Measurements from ENCODE around the gene FHIT. TPM values are rescaled to one million over a fixed set of nuclear protein-coding genes. Genes with fewer than 3 reads are reported as not detected.

The FHIT gene
- total RNA-seq, 1 donor = 2.2 TPM

GRCh38 chr3:60645801-60646200, 605.5 kb downstream of the FHIT start:
- no peak for TF ChIP-seq CTCF (IDR thresholded peaks at IDR 0.05; ENCODE audit: insufficient read depth, low read depth, low read length)
- no peak overlapping the region for H3K4me3 ChIP-seq (ENCODE audit: low read depth, low read length)
- peak; percentile 19 for DNase-seq (ENCODE audit: low read depth)

- TF ChIP-seq CTCF (IDR thresholded peaks at IDR 0.05; ENCODE audit: insufficient read depth, low read depth, low read length) = no peak
- no peak overlapping the region for H3K4me3 ChIP-seq (ENCODE audit: low read depth, low read length)
- DNase-seq (ENCODE audit: low read depth) = no peak
Measured at GRCh38 chr3:60643831-60644230, 607.4 kb downstream of the FHIT start.

- TF ChIP-seq CTCF (IDR thresholded peaks at IDR 0.05; ENCODE audit: insufficient read depth, low read depth, low read length) = no peak
- DNase-seq (ENCODE audit: low read depth) = no peak
- H3K4me3 ChIP-seq (ENCODE audit: low read depth, low read length) = no peak overlapping the region
Measured at GRCh38 chr3:60641354-60641753, 609.9 kb downstream of the FHIT start.

GRCh38 chr3:60636846-60637245, 614.4 kb downstream of the FHIT start:
- no peak for TF ChIP-seq CTCF (IDR thresholded peaks at IDR 0.05; ENCODE audit: insufficient read depth, low read depth, low read length)
- peak; percentile 3 for DNase-seq (ENCODE audit: low read depth)
- no peak overlapping the region for H3K4me3 ChIP-seq (ENCODE audit: low read depth, low read length)

- no peak for TF ChIP-seq CTCF (IDR thresholded peaks at IDR 0.05; ENCODE audit: insufficient read depth, low read depth, low read length)
- no peak for DNase-seq (ENCODE audit: low read depth)
- H3K4me3 ChIP-seq (ENCODE audit: low read depth, low read length) = no peak overlapping the region
Measured at GRCh38 chr3:60633644-60634043, 617.6 kb downstream of the FHIT start.

GRCh38 chr3:60631509-60631908, 619.7 kb downstream of the FHIT start:
- H3K4me3 ChIP-seq (ENCODE audit: low read depth, low read length) = no peak overlapping the region
- DNase-seq (ENCODE audit: low read depth) = no peak
- no peak for TF ChIP-seq CTCF (IDR thresholded peaks at IDR 0.05; ENCODE audit: insufficient read depth, low read depth, low read length)

GRCh38 chr3:60630953-60631352, 620.3 kb downstream of the FHIT start:
- H3K4me3 ChIP-seq (ENCODE audit: low read depth, low read length) = no peak overlapping the region
- DNase-seq (ENCODE audit: low read depth) = no peak
- no peak for TF ChIP-seq CTCF (IDR thresholded peaks at IDR 0.05; ENCODE audit: insufficient read depth, low read depth, low read length)

All from fibroblast of villous mesenchyme (primary cell).